HAP-1 (cell line): ENCODE results near the gene SLC12A7.
"Not testable (repeated sequence)": the region's sequence is repeated elsewhere in the genome, so short reads cannot be mapped to it uniquely, and the experiment has no call there.

Experiments
- DNase-seq, 2 experiments: peaks; one replicate each; pipeline ENCODE4 v3.0.0-alpha.2; 2016 to 2020; ENCODE audit warnings: low spot score in 2 of 2
- H3K27me3 ChIP-seq: fragments of 250-450 bp; sonication (Bioruptor Pico); 2 replicates; pipeline ENCODE4 v1.5.1; 2020; ENCODE audit warnings: low read depth, mild to moderate bottlenecking, moderate library complexity
- H3K36me3 ChIP-seq: fragments of 250-450 bp; sonication (Bioruptor Pico); replicated peaks from 2 replicates; pipeline ENCODE4 v1.5.1; 2020; ENCODE audit warnings: mild to moderate bottlenecking
- H3K4me1 ChIP-seq: fragments of 250-450 bp; sonication (Bioruptor Pico); 2 replicates; pipeline ENCODE4 v1.5.1; 2020; ENCODE audit warnings: mild to moderate bottlenecking
- H3K4me3 ChIP-seq: fragments of 250-450 bp; sonication (Bioruptor Pico); 2 replicates; pipeline ENCODE4 v1.5.1; 2020; ENCODE audit warnings: mild to moderate bottlenecking, moderate library complexity
- H3K9me3 ChIP-seq: fragments of 250-450 bp; sonication (Bioruptor Pico); 2 replicates; pipeline ENCODE4 v1.5.1; 2020; ENCODE audit warnings: mild to moderate bottlenecking, moderate library complexity
- in situ Hi-C: fragments of 300-500 bp; cut with MboI; formaldehyde crosslinking; loops from 3 replicates; pipeline ENCODE4 v1.14.3; 2020; ENCODE audit warnings: low sequenced_read_pairs, inconsistent platforms, mixed read lengths

The SLC12A7 gene

DNA sequence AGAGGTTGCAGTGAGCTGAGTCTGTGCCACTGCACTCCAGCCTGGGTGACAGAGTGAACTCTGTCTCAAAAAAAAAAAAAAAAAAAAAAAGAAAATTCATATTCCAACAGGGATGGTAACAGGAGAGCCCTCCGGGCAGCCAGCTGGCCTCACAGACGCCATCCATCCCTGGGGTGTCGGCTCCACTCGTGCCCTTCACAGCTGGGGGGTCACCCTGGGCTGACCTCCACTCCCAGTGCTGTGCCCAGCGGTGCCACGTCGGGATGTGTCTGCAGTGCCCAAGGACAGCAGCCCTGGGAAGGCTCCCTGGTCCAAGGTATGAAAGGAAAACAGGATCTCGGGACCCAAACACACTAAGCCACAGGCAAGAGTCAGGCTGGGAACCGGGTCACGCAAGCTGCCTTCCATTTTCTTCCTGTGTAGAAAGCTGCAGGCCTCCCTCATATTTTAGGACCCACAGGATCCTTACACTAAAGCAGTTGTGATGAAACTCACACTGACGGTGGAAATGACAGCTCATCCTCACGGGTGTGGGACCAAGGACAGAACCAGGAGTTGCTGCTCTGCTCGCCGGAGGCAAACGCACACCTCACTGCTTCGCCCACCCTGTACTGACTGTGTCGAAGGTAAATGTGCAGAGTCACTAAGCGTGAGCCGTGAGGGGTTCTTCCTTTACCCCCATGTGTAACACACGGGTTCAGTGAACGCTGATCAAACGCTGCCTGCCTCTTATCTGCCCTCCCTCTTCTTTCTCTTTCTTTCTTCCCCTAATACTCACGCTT, 5.3 kb downstream of the SLC12A7 start:
- H3K27me3 ChIP-seq = no peaks in the 10 kb centered on the region
- H3K9me3 ChIP-seq = no peaks in the 10 kb centered on the region
- no peak for DNase-seq
- no peak overlapping the region for H3K4me3 ChIP-seq
- H3K4me1 ChIP-seq = peaks cover 2% of the 10 kb centered on the region; the same call in 1 of the 2 replicates
- H3K36me3 ChIP-seq = no peaks in the 10 kb centered on the region
- in situ Hi-C loops = no loop called here

DNA sequence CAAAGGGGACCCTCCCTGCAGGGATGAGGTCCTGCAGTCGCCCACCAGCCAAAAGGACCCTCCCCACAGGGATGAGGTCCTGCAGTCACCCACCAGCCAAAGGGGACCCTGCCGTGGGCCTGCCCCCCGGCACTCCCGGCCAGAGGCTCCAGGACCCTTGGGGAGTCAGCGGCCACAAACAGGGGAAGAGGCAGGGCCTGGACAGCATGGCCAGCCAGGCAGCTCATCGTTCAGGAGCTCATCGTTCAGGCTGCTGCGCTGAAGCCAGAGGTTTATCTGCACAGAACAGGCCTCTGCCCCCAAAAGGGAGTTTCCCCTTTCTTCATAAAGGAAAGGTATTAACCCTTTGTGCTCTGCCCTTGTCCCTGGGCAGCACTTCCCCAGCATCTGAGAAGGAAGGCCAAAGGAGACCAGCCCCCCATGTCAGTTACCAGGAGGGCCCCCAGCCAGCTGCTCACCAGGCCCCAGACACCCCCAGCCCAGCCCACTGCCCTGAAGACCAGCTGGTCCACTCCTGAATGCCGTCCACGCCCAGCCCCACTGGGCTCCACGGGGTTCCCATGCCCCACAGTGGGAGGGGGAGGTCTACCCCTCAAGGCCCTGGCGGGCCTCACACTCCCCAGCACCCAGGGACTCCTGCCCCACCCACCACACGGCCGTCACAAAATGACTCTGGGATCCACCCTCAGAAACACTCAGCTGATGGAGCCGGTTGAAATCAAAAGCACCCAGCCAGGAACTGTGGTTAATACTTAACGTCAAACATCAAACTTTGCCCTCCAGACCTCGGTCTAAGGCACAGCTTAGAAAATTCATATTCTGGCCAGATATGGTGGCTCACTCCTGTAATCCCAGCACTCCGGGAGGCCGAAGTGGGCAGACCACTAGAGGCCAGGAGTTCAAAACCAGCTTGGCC, 6.3 kb downstream of the SLC12A7 start:
- Histone ChIP-seq H3K4me3 (no peak overlapping the region), H3K27me3 (no peaks in the 10 kb centered on the region), H3K36me3 (no peaks in the 10 kb centered on the region), H3K4me1 (peaks cover 2% of the 10 kb centered on the region; the same call in 1 of the 2 replicates), H3K9me3 (no peaks in the 10 kb centered on the region)
- no peak for DNase-seq
- in situ Hi-C loops = no loop called here

GRCh38 chr5:1104327-1105006, 7.4 kb downstream of the SLC12A7 start:
- no peak for DNase-seq
- Histone ChIP-seq H3K4me3 (no peak overlapping the region), H3K36me3 (no peaks in the 10 kb centered on the region), H3K27me3 (no peaks in the 10 kb centered on the region), H3K9me3 (no peaks in the 10 kb centered on the region), H3K4me1 (peaks cover 2% of the 10 kb centered on the region; the same call in 1 of the 2 replicates)
- in situ Hi-C loops = no loop called here

- no peaks in the 10 kb centered on the region for H3K36me3 ChIP-seq
- H3K4me1 ChIP-seq = peaks cover 2% of the 10 kb centered on the region; the same call in 1 of the 2 replicates
- DNase-seq = no peak
- no peaks in the 10 kb centered on the region for H3K9me3 ChIP-seq
- H3K27me3 ChIP-seq = no peaks in the 10 kb centered on the region
- in situ Hi-C loops = no loop called here
- H3K4me3 ChIP-seq = no peak overlapping the region
Measured at GRCh38 chr5:1103505-1104326, 8.1 kb downstream of the SLC12A7 start.

DNA sequence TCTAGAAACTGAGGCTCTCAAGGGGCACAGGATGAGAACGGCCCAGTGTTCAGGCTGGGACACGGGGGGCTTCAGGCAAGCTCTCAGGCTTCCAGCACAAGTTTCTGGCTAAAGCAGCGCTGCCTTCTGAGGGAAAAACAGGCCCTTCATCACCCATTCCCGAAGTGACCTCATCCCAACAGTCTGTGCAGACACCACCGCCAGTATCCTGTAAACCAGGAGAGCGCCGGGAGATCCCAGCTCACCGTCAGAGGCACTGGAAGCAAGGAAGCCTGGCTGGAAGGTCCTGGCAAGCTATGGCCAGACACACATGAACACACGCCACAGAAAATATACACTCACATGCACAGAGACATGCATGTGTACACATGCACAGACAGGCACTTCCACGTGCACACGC, 8.8 kb downstream of the SLC12A7 start:
- Histone ChIP-seq H3K27me3 (no peaks in the 10 kb centered on the region), H3K4me1 (peaks cover 2% of the 10 kb centered on the region; the same call in 1 of the 2 replicates), H3K36me3 (no peaks in the 10 kb centered on the region), H3K4me3 (no peak overlapping the region), H3K9me3 (no peaks in the 10 kb centered on the region)
- in situ Hi-C loops = no loop called here
- no peak for DNase-seq

DNA sequence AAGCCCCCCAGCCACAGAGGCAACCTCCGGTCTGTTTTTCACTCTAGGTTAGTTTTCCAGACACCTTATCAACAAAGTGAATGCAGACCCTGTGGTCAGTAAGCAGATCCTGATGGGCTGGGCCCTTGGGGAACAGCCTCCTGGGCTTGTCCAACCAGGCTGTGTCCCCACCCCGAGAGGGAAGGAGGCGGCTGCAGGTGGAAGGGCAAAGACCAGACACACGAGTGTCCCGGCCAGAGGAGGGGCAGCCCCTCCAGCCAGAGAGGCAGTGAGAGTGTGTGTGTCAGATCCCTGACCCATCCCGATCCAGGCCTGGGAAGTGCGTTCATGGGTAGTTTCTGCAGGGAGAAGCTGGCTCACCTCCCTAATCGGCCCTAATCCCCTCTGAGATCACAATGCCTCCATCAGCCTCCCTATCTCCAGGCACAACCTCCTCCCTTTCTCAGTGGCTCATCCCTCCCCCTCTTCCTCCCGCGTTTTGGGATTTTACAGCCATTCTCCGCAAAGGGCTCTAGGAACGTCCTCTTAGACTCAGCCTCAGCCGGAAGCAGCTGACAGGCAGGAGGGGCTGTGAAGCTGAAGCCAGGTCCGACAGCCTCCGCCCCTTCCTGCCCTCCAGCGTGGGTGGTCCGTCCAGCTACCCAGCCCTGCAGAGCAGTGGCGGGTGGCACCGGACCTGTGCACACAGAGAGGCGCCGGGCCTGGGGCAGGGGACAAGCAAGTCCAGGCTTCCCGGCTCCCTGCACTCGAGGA, 9.7 kb downstream of the SLC12A7 start:
- Histone ChIP-seq H3K36me3 (no peaks in the 10 kb centered on the region), H3K4me1 (peaks cover 2% of the 10 kb centered on the region; the same call in 1 of the 2 replicates), H3K9me3 (no peaks in the 10 kb centered on the region), H3K27me3 (no peaks in the 10 kb centered on the region), H3K4me3 (no peak overlapping the region)
- peak in 1 of 2 experiments; percentile 59 for DNase-seq
- in situ Hi-C loops = no loop called here

GRCh38 chr5:1100664-1101574, 10.9 kb downstream of the SLC12A7 start:
- in situ Hi-C loops = no loop called here
- Histone ChIP-seq H3K36me3 (no peaks in the 10 kb centered on the region), H3K4me1 (peaks cover 2% of the 10 kb centered on the region; the same call in 1 of the 2 replicates), H3K27me3 (no peaks in the 10 kb centered on the region), H3K4me3 (no peak overlapping the region), H3K9me3 (no peaks in the 10 kb centered on the region)
- DNase-seq = no peak

GRCh38 chr5:1099926-1100663, 11.8 kb downstream of the SLC12A7 start:
- no peak overlapping the region for H3K4me3 ChIP-seq
- in situ Hi-C loops = no loop called here
- H3K9me3 ChIP-seq = no peaks in the 10 kb centered on the region
- DNase-seq = no peak
- H3K27me3 ChIP-seq = no peaks in the 10 kb centered on the region
- H3K4me1 ChIP-seq = peaks cover 2% of the 10 kb centered on the region; the same call in 1 of the 2 replicates
- H3K36me3 ChIP-seq = no peaks in the 10 kb centered on the region

- no peak overlapping the region for H3K4me3 ChIP-seq
- in situ Hi-C loops = no loop called here
- H3K27me3 ChIP-seq = no peaks in the 10 kb centered on the region
- H3K9me3 ChIP-seq = no peaks in the 10 kb centered on the region
- no peaks in the 10 kb centered on the region for H3K36me3 ChIP-seq
- peaks cover 2% of the 10 kb centered on the region; the same call in 1 of the 2 replicates for H3K4me1 ChIP-seq
- DNase-seq = no peak
Measured at GRCh38 chr5:1098986-1099597, 12.8 kb downstream of the SLC12A7 start.

DNA sequence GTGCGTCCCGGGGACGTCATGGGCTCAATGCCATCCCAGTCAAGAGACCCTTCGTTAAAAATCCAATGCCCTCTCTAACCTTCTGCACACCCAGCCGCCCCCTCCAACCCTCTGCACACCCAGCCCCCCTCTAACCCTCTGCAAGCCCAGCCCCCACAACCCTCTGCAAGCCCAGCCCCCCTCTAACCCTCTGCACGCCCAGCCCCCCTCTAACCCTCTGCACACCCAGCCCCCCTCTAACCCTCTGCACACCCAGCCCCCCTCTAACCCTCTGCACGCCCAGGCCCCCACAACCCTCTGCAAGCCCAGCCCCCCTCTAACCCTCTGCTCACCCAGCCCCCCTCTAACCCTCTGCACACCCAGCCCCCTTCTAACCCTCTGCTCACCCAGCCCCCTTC, 13.9 kb downstream of the SLC12A7 start:
- H3K4me3 ChIP-seq, H3K36me3 ChIP-seq, H3K27me3 ChIP-seq, DNase-seq, H3K9me3 ChIP-seq, H3K4me1 ChIP-seq, in situ Hi-C loops: not testable (repeated sequence)
